ENCODE results near the gene PTPRS.

DNA sequence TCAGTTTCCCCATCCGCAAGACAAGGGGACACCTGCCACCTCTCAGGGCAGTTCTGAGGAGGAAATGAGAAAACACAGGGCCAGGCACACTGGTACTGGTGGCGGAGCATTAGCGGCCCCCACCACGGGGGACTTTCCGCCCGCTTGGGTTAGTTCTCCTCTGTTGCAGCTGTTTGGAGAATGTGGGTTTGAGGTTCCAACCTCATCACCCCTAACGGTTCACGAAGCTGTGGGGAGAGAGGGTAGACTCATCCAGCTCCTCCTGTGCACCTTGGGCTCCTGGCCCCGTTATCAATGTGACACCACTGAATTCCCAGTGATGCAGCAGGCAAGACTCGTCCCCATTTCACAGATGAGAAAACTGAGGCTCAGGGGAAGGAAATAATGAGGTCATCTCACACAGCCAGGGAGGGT lies 10.3 kb downstream of the PTPRS start:
- TF ChIP-seq, protein P1, sequence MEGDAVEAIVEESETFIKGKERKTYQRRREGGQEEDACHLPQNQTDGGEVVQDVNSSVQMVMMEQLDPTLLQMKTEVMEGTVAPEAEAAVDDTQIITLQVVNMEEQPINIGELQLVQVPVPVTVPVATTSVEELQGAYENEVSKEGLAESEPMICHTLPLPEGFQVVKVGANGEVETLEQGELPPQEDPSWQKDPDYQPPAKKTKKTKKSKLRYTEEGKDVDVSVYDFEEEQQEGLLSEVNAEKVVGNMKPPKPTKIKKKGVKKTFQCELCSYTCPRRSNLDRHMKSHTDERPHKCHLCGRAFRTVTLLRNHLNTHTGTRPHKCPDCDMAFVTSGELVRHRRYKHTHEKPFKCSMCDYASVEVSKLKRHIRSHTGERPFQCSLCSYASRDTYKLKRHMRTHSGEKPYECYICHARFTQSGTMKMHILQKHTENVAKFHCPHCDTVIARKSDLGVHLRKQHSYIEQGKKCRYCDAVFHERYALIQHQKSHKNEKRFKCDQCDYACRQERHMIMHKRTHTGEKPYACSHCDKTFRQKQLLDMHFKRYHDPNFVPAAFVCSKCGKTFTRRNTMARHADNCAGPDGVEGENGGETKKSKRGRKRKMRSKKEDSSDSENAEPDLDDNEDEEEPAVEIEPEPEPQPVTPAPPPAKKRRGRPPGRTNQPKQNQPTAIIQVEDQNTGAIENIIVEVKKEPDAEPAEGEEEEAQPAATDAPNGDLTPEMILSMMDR (IDR thresholded peaks at IDR 0.05; ENCODE audit: insufficient read depth, low read length) = no peak
- TF ChIP-seq, protein P2, sequence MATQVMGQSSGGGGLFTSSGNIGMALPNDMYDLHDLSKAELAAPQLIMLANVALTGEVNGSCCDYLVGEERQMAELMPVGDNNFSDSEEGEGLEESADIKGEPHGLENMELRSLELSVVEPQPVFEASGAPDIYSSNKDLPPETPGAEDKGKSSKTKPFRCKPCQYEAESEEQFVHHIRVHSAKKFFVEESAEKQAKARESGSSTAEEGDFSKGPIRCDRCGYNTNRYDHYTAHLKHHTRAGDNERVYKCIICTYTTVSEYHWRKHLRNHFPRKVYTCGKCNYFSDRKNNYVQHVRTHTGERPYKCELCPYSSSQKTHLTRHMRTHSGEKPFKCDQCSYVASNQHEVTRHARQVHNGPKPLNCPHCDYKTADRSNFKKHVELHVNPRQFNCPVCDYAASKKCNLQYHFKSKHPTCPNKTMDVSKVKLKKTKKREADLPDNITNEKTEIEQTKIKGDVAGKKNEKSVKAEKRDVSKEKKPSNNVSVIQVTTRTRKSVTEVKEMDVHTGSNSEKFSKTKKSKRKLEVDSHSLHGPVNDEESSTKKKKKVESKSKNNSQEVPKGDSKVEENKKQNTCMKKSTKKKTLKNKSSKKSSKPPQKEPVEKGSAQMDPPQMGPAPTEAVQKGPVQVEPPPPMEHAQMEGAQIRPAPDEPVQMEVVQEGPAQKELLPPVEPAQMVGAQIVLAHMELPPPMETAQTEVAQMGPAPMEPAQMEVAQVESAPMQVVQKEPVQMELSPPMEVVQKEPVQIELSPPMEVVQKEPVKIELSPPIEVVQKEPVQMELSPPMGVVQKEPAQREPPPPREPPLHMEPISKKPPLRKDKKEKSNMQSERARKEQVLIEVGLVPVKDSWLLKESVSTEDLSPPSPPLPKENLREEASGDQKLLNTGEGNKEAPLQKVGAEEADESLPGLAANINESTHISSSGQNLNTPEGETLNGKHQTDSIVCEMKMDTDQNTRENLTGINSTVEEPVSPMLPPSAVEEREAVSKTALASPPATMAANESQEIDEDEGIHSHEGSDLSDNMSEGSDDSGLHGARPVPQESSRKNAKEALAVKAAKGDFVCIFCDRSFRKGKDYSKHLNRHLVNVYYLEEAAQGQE (IDR thresholded peaks at IDR 0.05; ENCODE audit: insufficient replicate concordance, low read depth) = no peak
- TF ChIP-seq POLR2AphosphoS5 (IDR thresholded peaks at IDR 0.05; ENCODE audit: low read depth) = no peak

Data from HL-60 (cell line).